ENCODE data around the gene SERPINA6.
"Not testable (repeated sequence)": the region's sequence is repeated elsewhere in the genome, so short reads cannot be mapped to it uniquely, and the experiment has no call there.

SERPINA6 gene

DNA sequence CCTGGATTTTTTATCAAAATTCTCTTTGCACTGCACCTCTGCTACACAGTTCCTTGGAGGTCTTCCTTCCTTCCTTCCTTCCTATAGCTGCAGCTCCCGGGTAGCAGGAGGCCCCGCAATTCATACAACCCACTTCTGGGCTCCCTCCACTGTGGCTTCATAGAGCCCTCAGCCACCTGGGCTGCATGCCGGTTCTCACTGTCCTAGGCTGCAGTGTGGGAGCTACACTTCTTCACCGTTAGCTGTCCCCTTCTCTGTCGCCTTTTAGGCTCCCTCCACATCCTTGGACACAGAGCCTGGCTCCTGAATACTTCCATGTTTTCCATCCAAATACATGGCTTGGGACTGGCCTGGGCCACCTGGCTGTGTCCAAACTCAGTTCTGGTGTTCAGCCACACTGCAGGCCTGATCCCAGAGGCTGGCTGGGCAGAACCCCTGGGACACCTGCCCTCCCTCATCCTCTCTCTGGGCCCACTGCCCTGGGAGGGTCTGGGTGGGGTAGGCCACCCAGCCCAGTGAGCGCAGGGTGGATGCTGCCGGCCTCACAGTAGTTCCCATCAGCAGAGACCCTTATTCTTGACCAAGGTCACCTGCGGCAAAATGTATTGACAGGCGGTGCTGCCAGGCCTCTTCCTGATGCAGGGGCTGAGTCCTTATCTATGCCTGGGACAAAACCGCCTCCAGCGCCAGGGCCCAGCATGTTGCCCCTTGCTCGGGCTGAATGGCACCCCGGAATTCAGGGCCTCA, 31.8 kb downstream of the SERPINA6 start:
- DNase-seq, result no peak

DNA sequence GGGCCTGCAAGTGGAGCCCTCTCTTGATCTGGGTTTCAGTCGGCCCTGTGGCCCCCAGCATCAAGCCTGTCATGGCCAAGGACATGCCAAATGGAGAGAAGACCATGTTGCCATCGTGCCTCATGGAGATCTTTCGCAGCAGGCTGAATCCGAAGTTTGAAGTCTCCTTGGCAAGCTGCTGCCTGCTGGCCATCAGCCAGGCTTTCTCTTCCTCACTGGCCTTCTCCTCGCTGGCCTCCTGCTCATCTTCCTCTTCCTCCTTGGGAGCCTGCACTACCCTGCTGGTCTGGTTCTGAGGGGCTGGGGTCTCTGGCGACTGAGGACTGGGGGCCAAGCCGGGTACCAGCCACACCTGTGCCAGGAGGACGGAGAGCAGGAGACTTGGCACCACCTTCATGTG, 32.9 kb downstream of the SERPINA6 start:
- no peak for DNase-seq

- DNase-seq, result no peak
Observed at GRCh38 chr14:94288610-94289465, 34.3 kb downstream of the SERPINA6 start.

- no peak for DNase-seq
Observed at GRCh38 chr14:94285158-94285557, 38.0 kb downstream of the SERPINA6 start.

DNA sequence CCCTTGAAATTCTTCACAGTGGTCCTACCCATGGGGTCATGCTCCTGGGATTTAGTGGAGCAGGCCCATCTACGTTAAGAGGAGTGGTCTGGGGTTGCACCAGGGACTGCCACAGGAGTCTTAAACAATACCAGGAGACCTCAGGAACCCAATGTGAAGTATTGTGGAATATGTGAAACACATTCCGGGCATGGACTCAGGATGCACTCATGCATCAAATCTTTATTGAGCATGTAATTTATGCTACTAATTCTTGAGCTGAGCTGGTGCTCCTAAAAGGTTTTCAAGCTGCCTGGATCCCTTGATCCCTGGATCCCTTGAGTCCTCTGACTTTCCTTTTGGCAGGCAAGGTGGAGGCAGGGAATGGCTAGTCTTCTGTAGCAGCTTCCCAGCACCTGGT, 38.9 kb downstream of the SERPINA6 start:
- DNase-seq, result no peak

- no peak for DNase-seq
Observed at GRCh38 chr14:94282991-94283723, 40.0 kb downstream of the SERPINA6 start.

- DNase-seq, result no peak
Observed at GRCh38 chr14:94278731-94279130, 44.4 kb downstream of the SERPINA6 start.

DNA sequence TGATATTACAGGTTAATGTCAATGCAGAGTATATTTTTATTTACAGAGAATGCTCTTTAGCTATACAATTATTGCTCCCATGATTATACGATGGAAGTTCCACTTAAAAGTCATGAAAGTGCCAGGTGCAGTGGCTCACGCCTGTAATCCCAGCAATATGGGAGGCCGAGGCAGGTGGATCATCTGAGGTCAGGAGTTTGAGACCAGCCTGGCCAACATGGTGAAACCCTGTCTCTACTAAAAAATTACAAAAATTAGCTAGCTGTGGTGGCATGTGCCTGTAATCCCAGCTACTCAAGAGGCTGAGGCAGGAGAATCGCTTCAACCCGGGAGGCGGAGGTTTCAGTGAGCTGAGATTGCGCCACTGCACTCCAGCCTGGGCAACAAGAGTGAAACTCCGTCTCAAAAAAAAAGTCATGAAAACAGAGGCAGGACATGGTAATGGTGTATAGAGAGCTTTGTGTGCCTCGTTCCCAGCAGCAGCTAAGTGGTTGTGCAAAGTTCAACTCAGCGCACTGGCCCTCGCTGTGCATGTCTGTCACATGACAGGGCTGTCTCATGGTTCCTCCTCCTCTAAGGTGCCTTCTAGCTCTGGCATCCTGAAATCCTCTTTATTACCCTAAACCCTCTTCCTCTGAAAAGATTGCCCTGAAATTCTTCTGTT, 46.1 kb downstream of the SERPINA6 start:
- not testable (repeated sequence) for DNase-seq

GRCh38 chr14:94269156-94269555, 54.0 kb downstream of the SERPINA6 start:
- no peak for DNase-seq

- DNase-seq, result not testable (repeated sequence)
Observed at GRCh38 chr14:94268582-94268981, 54.6 kb downstream of the SERPINA6 start.

- DNase-seq, result no peak
Observed at GRCh38 chr14:94267352-94267751, 55.8 kb downstream of the SERPINA6 start.

DNA sequence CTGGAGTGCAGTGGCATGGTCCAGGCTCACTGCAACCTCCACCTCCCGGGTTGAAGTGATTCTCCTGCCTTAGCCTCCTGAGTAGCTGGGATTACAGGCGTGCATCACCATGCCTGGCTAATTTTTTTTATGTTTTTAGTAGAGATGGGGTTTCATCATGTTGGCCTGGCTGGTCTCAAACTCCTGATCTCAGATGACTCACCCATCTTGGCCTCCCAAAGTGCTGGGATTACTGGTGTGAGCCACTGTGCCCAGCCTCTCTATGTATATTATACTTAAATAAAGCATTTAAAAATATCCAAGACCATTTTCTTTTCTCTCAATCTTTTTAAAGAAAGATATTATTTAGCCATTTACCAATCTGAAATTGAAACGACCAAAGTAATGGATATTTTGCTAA, 58.9 kb downstream of the SERPINA6 start:
- not testable (repeated sequence) for DNase-seq

Measured in NCI-H2029 (cell line).